NCI-H82 treated with DMSO at 0.1 percent for 48 hours (cell line): Measurements from ENCODE around the gene GDNF.
A peak's percentile ranks its signal among the peaks of the same experiment; 100 is the strongest.

ENCODE experiments used
- DNase-seq: peaks from one replicate; lab custom pipeline; 2025; ENCODE audit not compliant: unreplicated experiment; lab: John Stamatoyannopoulos, UW

GDNF gene

GRCh38 chr5:37847978-37848425, 8.2 kb upstream of the GDNF start:
- no peak for DNase-seq

DNA sequence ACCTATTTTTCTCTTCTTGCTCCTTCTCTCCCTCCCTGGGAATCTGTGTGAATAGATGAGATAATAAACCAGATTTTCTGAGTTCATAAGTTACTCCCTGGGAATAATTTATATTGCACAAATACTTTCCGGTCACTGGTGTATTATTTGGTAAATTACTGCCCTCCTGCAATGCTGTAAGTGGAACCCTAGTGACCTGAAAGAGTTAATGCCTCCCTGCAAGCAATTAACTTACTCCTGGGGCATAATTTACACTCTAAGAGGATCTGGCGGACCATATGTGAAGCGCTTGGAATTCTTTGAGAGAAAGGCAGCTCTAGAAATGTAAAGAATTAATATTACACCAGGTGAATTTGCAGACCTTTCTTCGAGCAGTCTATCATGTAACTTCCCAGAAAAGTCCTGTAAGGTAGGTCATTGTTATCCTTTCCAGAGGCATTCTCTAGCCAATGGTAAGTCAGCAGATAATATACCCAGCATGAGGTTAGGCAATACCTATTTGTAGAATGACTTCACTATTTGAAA, 7.0 kb upstream of the GDNF start:
- DNase-seq: no peak

- DNase-seq: no peak
These were observed 4.2 kb upstream of the GDNF start for GRCh38 chr5:37844009-37844408.

DNA sequence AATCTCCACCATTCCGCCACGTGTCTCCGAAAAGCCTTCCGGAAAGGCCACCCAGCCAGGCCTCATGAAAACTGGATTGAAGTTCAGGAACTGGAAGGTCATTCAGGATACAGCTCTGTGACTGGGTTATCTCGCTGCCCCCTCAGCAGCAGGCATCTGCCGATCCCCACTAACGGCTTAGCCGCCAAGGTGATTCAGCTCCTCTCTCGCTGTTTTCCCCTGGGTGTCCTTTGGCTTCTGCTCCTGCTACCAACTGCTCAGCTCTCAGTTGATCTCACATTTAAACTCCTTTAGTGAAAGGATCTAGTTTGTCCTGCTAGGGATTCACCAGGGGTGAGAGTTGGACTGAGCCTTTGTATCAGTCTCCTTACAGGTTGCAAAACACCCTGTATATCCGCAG, 2.2 kb upstream of the GDNF start:
- no peak for DNase-seq

- no peak for DNase-seq
These were observed 1.4 kb upstream of the GDNF start for GRCh38 chr5:37841203-37841602.

GRCh38 chr5:37840053-37841034, 503 bp upstream of the GDNF start:
- no peak for DNase-seq

GRCh38 chr5:37838933-37839341, 904 bp downstream of the GDNF start:
- DNase-seq: no peak

DNA sequence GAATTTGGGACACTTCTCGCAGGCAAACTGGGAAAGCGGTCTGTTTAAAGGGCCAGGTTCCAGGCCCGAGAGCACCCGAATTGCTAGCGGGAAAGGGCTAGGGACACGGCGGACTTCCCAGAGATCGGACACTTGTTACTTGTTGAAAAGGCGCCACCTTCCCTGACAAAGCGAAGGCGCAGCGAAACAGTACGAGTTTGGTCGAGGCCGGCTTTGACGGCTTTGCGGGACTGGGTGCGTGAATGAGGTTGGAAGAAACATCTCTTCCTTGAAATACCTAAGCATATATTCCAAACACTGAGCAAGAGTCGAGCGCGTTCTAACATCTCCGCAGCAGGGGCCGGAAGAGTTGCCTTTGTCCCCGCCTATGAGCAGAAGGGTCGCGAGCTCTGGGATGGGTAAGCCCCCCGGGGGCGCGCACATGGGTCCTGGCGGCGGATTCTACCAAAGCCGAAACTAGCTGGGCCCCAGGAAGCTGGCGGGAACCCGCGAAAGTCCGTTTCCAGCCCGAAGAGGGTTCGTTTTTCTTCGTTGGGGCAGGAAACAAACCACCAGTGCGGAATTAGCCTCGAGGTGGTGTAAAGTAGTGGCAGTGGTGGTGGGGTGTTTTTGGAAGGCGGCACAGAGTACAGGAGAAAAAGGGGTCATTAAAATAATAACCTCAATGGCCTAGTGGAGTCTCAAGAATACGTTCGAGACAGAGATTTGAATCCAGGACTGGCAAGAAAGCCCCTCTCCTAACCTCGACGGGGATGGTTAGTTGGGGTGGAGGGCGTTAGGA, 1.5 kb downstream of the GDNF start:
- no peak for DNase-seq

- peak; percentile 16 for DNase-seq
These were observed 2.3 kb downstream of the GDNF start for GRCh38 chr5:37837414-37838032.

- no peak for DNase-seq
These were observed 3.0 kb downstream of the GDNF start for GRCh38 chr5:37836592-37837413.

- DNase-seq: no peak
These were observed 3.6 kb downstream of the GDNF start for GRCh38 chr5:37836235-37836591.

GRCh38 chr5:37835380-37835973, 4.4 kb downstream of the GDNF start:
- no peak for DNase-seq

DNA sequence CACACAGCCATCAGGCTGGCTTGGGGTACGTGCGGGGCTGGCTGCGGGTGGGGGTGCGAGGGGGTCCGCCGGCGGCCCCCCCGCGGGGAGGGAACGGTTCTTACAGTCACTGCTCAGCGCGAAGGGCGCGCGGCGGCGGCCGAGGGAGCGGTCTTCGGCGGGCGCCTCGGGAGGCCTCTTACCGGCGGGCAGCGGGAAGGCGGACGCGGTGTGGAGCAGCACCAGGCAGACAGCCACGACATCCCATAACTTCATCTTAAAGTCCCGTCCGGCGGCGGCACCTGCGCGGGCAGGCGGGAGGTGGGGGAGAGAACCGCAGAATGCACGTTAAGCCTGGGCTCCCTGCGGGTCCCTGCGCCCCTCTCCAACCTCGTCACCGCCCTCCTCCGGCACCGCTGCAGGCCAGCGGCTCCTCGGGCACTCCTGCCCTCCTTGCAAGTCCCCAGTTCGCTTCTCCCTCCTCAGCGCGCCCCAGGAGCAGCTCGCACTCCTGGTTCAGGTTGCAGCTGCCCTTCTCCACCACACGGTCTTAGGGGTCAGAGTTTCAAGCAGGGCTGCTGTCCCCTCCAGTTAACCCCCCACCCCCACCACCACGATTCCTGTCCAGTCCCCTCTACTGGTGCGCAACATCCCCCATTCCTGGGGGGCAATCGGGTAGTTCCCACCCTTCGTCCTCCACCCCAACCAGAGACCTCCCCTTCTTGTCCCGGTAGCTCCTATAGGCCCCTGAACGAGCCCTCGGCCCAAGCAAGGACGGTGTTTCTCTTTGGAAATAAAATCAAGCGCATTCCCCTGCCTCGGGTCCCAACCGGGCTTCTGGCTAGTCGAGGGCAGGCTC, 5.1 kb downstream of the GDNF start:
- DNase-seq: no peak

DNA sequence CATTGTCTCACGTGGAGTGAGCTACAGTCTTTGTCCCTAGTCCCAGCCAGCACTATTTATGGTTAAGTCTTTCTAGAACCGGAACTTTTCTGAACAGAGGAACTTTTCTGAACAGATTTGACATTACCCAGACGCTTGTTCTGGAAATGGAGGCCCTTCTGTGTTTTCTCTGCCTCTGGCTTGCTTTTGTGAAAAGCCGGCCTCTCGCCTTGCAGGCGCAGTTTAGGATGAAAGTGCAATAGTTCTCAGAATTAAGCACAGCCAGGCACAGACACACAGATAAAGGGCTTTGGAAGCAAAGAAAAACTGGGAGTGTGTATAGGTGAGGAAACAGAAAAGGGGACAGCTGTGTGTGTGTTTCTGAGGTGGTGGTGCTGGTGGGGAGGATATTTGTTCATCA, 5.9 kb downstream of the GDNF start:
- no peak for DNase-seq

GRCh38 chr5:37831821-37832534, 7.9 kb downstream of the GDNF start:
- DNase-seq: no peak

- DNase-seq: no peak
These were observed 9.5 kb downstream of the GDNF start for GRCh38 chr5:37830348-37830747.

- DNase-seq: no peak
These were observed 14.4 kb downstream of the GDNF start for GRCh38 chr5:37825334-37825915.

- no peak for DNase-seq
These were observed 16.2 kb downstream of the GDNF start for GRCh38 chr5:37823433-37824152.
